Ovary (tissue), 3 donors: ENCODE data around the gene TMEM115.

ENCODE experiments used
- POLR2A ChIP-seq: fragments of 450-650 bp; IDR thresholded peaks from one replicate; pipeline ENCODE4 v1.6.1; 2017; ENCODE audit warnings: antibody characterized with exemption, mild to moderate bottlenecking, moderate library complexity
- TF ChIP-seq, protein P1 (sequence below), 3 donors: fragments of 450-650 bp in 2 of 3; fragments of 200-600 bp in 1 of 3; IDR thresholded peaks; one replicate each; pipeline versions ENCODE4 v1.5.1 to v1.8.0; 2016 to 2022; ENCODE audit warnings: antibody characterized with exemption in 3 of 3, mild to moderate bottlenecking in 1 of 3
- donor health status: DM: no; HTN: no; CAD: no.

DNA sequence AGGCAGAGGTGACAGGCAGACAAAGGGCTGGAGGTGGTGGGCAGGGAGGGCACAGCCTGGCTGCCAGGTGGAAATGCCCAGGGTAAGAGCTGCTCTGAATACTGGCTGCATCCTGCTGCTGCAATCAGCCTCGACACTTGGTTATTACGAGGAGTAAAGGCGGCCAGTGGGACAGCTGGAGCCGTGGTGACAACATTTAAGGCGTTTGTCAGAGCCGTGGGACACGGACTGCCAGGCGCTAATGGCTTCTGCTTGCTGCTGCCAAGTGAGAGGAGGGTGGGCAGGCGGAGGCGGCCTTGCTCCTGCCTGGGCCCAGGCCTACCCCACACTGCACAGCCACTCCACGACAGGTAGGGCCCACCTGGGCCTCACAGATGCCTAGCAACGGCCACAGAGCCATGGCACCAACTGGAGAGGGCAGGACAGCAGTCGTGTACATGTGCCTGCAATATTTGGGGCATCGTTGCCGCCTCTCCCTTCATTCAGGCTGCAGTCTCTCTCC lies 49.2 kb upstream of the TMEM115 start:
- TF ChIP-seq, protein P1, sequence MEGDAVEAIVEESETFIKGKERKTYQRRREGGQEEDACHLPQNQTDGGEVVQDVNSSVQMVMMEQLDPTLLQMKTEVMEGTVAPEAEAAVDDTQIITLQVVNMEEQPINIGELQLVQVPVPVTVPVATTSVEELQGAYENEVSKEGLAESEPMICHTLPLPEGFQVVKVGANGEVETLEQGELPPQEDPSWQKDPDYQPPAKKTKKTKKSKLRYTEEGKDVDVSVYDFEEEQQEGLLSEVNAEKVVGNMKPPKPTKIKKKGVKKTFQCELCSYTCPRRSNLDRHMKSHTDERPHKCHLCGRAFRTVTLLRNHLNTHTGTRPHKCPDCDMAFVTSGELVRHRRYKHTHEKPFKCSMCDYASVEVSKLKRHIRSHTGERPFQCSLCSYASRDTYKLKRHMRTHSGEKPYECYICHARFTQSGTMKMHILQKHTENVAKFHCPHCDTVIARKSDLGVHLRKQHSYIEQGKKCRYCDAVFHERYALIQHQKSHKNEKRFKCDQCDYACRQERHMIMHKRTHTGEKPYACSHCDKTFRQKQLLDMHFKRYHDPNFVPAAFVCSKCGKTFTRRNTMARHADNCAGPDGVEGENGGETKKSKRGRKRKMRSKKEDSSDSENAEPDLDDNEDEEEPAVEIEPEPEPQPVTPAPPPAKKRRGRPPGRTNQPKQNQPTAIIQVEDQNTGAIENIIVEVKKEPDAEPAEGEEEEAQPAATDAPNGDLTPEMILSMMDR (IDR thresholded peaks at IDR 0.05), result no peak
- no peak for TF ChIP-seq POLR2A
